Measurements from ENCODE around the gene SLC16A11.

Gene SLC16A11

DNA sequence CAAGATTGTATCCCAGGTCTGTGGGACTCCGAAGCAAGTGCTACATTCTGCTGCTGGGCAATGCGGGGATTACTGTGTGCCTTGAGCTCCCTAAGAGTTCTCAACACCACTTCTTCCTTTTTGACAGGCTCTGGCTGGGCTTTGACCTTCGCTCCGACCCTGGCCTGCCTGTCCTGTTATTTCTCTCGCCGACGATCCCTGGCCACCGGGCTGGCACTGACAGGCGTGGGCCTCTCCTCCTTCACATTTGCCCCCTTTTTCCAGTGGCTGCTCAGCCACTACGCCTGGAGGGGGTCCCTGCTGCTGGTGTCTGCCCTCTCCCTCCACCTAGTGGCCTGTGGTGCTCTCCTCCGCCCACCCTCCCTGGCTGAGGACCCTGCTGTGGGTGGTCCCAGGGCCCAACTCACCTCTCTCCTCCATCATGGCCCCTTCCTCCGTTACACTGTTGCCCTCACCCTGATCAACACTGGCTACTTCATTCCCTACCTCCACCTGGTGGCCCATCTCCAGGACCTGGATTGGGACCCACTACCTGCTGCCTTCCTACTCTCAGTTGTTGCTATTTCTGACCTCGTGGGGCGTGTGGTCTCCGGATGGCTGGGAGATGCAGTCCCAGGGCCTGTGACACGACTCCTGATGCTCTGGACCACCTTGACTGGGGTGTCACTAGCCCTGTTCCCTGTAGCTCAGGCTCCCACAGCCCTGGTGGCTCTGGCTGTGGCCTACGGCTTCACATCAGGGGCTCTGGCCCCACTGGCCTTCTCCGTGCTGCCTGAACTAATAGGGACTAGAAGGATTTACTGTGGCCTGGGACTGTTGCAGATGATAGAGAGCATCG lies 5.6 kb downstream of the SLC16A11 start:
- TF ChIP-seq CTCF (IDR thresholded peaks at IDR 0.05; ENCODE audit: control extremely low read depth, extremely low read depth, low read depth, missing control alignments), result peak; percentile 18
- POLR2A ChIA-PET, result no interaction called here
- DNase-seq (ENCODE audit: extremely low spot score), result no peak
- CTCF ChIA-PET, result interaction anchor here (1.0 to 3.4 kb wide), 6 partner anchors 7 to 95 kb away, joined by 3 to 26 read pairs (median 4); no protein-coding TSS in a partner anchor

DNA sequence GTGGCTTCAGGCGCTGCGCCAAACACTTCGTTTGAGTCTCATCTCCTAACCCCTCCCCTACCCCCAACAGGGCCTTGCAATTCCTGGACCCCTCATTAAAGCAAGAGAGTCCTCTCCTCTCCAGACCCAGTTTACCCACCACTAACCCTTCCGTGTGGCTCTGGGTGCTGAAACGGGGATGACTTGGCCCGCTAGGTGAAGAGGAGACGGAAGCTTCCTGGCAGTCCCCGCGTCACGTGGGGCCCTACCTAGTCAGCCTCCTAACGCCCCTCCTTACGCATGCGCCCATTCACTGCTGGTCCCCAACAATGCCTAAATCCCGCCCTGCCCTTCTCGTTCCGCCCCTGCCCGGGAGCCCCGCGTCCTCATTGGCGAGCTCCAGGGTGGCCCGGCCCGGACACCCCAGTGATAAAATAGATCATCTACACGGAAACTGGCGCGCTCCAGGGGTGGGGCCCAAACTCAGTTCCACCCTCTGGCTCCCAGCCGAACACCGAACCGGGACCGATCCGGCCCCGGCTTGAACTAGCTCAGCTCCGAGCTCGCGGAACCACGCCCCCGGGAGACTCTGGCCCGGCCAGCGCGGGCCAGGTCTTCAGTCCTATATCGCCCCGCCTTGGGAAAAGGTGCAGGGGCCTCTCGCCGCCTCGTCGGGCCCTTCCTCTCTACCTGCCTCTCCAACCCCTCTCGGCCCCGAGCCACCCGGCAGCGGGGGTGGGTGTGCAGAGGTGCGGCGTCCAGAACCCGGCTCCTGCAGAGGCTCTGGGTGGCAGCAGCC lies 8.1 kb downstream of the SLC16A11 start, which contains the start of gene SLC16A13:
Gene SLC16A13 (plus strand): TSS at position 425 of the 778 bp plus-strand sequence. CDS start 368 bp downstream, outside the sequence.
- ChIA-PET CTCF (interaction anchor here (0.6 to 3.4 kb wide), 13 partner anchors 8 to 552 kb away, joined by 3 to 26 read pairs (median 4); partner anchors contain the start of gene BCL6B), POLR2A (interaction anchor here (0.7 to 1.7 kb wide), 5 partner anchors 8 to 97 kb away, joined by 3 to 6 read pairs (median 4); partner anchors contain the start of gene SLC16A11)
- no peak for TF ChIP-seq CTCF (IDR thresholded peaks at IDR 0.05; ENCODE audit: control extremely low read depth, extremely low read depth, low read depth, missing control alignments)
- DNase-seq (ENCODE audit: extremely low spot score), result peak; percentile 100

- ChIA-PET CTCF (interaction anchor here (0.6 to 3.4 kb wide), 11 partner anchors 10 to 552 kb away, joined by 3 to 26 read pairs (median 6); partner anchors contain the start of gene BCL6B), POLR2A (interaction anchor here (1.0 to 1.7 kb wide), 2 partner anchors 11 to 98 kb away, joined by 3 to 6 read pairs; no protein-coding TSS in a partner anchor)
- no peak for TF ChIP-seq CTCF (IDR thresholded peaks at IDR 0.05; ENCODE audit: control extremely low read depth, extremely low read depth, low read depth, missing control alignments)
- DNase-seq (ENCODE audit: extremely low spot score), result no peak
Observed at GRCh38 chr17:7034955-7035590, 8.8 kb downstream of the SLC16A11 start.

GRCh38 chr17:7029659-7030058 lies 14.2 kb downstream of the SLC16A11 start:
- ChIA-PET POLR2A (no interaction called here), CTCF (interaction anchor here (1.8 to 2.9 kb wide), 2 partner anchors 16 to 107 kb away, joined by 4 to 9 read pairs; no protein-coding TSS in a partner anchor)
- peak; percentile 41 for DNase-seq (ENCODE audit: extremely low spot score)
- TF ChIP-seq CTCF (IDR thresholded peaks at IDR 0.05; ENCODE audit: control extremely low read depth, extremely low read depth, low read depth, missing control alignments), result no peak

DNA sequence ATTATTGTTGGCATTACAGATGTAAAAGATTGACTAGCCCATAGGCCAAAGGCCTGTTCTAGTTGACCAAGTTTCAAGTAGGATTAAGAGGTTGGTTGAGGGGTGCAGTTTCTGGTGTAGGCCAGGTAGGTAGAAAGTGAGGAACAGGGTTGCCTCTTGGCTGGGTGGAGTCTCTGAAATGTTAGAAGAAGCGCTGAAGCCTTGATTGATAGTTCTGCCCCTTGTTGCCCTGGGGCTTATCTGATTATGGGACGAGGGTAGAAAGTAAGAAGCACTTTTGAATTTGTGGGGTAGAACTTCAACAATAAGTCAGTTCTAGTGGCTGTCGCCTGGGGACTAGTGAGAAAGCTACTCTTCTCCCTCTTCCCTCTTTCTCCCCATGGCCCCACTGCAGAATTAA lies 14.8 kb downstream of the SLC16A11 start:
- DNase-seq (ENCODE audit: extremely low spot score), result no peak
- TF ChIP-seq CTCF (IDR thresholded peaks at IDR 0.05; ENCODE audit: control extremely low read depth, extremely low read depth, low read depth, missing control alignments), result no peak
- ChIA-PET CTCF (interaction anchor here (1.8 to 2.9 kb wide), 2 partner anchors 17 to 108 kb away, joined by 4 to 9 read pairs; no protein-coding TSS in a partner anchor), POLR2A (interaction anchor here (0.6 kb wide), 1 partner anchor 13 kb away, joined by 3 read pairs; no protein-coding TSS in a partner anchor)

All from GM10248 (cell line).